A172 (cell line): ENCODE results near the gene UBXN4. TPM values are rescaled to one million over a fixed set of nuclear protein-coding genes. Genes with fewer than 3 reads are reported as not detected.
"Not testable (repeated sequence)": the region's sequence is repeated elsewhere in the genome, so short reads cannot be mapped to it uniquely, and the experiment has no call there.

Experiments used
- DNase-seq: peaks from one replicate; pipeline ENCODE4 v3.0.0-alpha.2; 2015; ENCODE audit warnings: low spot score
- total RNA-seq: library from RNA; depleted of rRNA; stranded (reverse); fragments of >200 nt; shearing (Covaris generic); gene quantifications from 2 replicates; pipeline ENCODE4 v1.2.3, GENCODE V29; 2014; rRNA removed

The UBXN4 gene, protein sequence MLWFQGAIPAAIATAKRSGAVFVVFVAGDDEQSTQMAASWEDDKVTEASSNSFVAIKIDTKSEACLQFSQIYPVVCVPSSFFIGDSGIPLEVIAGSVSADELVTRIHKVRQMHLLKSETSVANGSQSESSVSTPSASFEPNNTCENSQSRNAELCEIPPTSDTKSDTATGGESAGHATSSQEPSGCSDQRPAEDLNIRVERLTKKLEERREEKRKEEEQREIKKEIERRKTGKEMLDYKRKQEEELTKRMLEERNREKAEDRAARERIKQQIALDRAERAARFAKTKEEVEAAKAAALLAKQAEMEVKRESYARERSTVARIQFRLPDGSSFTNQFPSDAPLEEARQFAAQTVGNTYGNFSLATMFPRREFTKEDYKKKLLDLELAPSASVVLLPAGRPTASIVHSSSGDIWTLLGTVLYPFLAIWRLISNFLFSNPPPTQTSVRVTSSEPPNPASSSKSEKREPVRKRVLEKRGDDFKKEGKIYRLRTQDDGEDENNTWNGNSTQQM
- total RNA-seq, result 101 and 114 TPM in 2 replicates

DNA sequence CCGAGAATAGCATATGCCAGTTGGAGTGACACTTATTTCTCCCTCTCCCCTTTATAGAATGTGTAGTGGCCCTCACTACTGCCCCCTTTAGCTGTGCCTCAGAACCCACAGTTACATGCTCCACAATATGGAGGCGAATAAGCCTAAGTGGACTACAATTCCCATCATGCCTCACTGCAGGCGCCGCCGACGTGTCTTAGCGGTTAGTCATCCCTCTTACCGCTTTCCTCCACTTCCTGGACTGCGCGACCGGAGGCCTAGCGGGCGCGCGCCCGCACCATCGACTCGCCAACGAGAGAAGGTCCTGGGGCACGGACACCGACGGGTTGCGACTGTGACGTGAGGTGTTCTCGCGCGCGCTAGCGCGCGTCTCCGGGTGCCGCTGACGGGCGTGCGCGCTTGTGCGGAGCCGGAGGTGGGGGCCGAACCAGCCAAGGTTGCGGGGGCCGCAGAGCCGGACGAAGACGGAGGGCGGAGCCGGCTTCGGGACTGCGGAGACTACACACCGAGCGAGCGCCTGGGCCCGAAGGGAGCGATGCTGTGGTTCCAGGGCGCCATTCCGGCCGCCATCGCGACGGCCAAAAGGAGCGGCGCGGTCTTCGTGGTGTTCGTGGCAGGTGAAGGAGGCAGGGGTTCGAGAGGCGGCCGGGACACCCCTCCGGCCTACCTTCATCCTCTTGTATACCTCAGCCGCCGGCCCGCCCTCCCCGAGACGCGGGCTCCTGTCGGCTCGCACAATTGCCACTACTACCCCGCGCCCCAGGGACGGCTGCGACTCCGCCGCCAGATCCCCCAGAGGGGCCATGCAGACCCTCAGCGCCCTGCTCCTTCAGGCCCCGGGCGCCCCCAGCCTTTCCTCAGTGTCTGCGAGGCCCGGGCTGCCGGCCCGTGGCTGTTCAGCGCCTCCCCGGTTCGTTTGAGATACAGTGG is at the start of gene UBXN4:
UBXN4 (plus strand) TSS at position 461 of the 930 bp plus-strand sequence; CDS start at position 536, 75 bp downstream.
- peak; percentile 98 for DNase-seq

DNA sequence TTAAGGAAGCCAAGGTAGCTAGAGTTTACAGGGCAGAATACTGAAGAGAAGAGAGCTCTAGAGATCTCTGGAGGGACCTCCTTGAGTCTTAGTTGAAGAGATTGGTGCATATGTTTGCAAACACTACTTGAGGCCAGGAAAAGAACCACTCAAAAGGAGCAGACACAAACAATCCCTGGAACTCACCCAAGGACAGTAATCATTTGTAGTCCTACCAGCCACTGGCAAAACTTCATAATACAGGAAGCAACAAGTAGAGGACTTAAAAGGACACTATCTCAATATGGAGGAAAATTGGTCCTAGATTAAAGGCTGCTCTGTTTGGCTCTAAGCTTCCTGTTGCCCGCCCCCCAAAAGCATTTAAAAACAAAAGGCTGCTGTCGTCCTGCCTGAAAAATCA is 46.9 kb upstream of the UBXN4 start:
- no peak for DNase-seq

DNA sequence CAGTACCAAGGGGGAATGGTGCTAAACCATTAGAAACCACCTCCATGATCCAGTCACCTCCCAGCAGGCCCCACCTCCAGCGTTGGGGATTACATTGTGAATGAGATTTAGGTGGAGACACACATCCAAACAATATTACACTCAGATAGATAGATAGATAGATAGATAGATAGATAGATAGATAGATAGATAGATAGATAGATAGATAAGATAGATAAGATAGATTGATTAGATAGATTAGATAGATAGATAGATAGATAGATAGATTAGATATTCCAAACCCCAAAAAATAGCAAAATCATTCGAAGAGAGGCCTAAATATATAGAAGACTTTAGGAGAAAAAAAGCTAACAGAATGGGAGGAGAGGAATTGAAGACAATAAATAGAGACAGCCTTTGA is 42.8 kb upstream of the UBXN4 start:
- DNase-seq, result no peak

DNA sequence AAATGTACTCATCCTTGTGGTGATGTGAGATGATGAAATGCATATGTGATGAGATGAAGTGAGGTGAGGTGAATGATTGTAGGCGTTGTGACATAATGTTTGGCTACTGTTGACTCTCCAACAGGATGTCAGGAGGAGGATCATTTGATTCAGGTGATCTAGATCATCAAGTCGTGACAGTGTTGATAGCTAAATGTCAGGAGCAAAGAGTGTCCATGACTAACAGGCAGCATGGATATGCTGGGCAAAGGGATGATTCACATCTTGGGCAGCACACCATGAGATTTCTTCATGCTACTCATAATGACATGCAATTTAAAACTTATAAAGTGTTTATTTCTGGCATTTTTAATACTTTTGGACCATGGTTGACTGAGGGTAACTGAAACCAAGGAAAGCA is 40.2 kb upstream of the UBXN4 start:
- peak; percentile 18 for DNase-seq

DNA sequence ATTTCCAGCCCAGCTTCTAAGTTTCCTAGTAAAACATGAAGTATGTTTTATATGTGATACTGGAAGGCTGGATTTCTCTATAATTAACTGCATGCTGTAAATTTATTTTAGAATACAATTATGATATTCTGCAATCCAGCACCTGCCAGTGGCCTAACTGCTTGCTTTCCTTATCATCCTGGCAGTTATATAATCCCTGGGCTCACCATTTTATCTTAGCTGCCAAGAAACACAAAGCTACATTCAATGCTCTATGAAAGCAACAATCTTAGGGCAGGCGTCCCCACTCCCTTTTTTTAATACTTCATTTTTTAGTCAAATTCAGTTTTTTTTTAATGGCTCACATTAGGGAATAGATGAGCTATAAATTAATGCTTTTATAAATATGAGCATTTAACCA is 38.4 kb upstream of the UBXN4 start:
- DNase-seq, result no peak

DNA sequence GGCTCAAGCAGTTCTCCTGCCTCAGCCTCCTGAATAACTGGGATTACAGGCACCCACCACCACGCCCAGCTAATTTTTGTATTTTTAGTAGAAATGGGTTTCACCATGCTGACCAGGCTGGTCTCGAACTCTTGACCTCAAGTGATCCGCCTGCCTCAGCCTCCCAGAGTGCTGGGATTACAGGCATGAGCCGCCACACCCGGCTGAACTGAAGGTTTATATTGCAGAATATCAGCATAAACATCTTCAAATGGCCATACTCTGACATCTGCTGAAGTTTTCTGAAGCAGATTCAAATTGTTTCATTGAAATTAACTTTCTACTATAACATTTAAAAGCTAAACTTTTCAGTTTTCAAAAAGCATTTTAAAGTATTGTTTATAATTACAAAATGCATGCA is 37.6 kb upstream of the UBXN4 start:
- DNase-seq, result not testable (repeated sequence)

DNA sequence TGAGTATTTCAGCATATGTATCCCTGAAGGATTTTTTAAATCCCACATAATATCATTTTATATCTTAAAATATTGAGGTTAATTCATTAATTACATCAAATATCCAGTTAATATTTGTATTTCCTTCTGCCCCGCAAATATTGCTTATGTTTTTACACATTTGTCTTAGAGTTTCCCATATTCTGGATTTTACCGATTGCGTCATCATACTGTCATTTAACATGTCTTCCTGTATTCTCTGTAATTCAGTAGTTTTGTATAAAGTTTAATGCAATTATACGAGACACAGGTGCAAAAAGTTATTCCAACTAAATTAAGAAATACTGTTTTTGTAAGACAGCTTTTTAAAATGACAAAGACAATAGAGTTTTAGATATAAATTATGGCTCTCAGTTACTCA is 33.5 kb upstream of the UBXN4 start:
- DNase-seq, result no peak

DNA sequence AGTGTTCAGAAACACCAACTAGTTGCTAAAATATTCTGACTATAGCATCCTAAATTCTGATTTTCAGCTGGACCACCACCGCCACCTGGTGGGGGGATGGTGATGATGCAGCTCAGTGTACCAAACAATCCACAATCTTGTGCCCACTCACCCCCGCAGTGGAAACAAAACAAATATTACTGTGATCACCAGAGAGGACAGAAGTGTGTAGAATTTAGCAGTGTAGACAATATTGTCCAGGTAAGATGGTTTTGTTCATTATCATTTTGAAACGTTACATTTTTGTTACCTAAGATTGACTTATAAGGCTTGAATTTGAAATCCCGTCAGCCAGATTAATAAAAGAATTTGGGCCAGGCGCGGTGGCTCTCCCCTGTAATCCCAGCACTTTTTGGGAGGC is 31.7 kb upstream of the UBXN4 start:
- peak; percentile 33 for DNase-seq

DNA sequence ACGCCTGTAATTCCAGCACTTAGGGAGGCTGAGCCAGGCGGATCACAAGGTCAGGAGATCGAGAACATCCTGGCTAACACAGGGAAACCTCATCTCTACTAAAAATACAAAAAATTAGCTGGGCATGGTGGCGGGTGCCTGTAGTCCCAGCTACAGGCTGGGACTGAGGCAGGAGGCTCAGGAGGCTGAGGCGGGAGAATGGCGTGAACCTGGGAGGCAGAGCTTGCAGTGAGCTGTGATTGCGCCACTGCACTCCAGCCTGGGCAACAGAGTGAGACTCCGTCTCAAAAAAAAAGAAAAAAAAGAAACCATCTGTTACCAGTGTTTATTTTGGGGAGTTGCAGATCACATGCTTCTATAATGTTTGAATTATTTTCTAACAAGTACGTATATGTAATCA is 26.6 kb upstream of the UBXN4 start:
- not testable (repeated sequence) for DNase-seq

DNA sequence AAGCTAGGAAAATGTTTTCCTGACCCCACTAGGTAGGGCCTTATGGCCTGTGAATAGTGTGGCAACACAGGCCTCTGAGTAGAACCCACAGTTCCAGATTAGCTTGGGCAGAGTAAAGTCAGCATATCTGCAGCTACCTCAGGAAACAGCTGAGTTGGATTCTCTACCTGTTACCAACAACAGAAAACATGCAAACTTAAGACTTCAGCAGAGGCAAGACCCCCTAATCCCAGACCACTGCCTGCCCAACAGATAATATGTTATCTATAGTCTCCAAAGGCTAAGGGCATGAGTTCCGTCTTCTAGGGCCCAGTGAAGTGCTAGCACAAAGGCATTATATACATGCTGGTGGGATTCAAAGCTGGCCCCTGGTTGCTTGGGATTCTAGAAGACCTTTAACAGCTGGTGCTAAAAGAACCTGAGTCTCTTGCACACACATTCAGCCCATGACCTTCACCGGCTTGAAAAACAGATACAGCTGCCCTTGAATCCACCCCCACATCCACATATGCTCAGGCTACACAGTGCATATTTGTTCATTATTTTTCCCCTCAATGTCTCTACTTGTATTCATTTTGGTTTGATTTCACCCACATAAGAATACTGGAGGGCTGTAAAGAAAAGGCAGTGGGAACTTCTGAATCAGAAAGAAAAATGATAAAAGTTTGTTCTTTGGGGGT is 13.5 kb upstream of the UBXN4 start:
- DNase-seq, result no peak

DNA sequence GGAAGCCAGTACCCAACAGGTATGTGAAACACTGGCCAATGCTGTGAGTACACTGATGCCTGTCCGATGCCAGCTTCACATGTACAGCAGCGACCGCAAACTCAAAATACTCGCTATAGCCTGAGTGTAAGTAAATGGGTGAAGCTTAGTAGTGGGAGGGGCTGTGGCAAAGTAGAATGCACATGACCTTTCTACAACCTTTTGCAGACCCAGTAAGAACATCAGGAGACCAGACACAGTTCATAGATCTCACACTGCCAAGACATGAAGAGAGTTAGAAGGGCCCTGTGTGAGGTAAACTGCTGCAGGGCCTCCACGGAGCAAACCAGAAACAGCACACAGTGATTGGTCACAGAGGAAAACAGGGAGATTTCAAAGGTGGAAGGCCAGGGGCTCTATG is 9.1 kb upstream of the UBXN4 start:
- DNase-seq, result no peak

DNA sequence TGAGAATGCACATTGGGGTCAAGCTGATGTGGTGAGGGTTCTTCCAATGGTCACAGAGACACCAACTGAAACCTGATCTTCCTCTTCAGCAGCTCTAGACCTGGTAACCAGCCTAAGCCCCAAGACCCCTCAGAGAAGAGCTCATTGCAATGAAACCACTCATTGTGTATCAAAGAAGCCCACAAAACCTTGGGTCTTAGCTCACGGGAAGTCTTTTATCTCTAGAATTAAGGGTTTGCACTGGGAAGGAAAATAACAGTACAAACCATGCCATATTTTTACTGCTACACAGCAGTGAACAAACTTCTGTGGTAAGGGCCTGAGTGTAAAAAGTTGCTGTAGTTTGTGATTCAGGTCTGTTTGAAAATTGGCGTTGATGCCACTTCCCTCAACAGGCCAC is 8.6 kb upstream of the UBXN4 start:
- no peak for DNase-seq

DNA sequence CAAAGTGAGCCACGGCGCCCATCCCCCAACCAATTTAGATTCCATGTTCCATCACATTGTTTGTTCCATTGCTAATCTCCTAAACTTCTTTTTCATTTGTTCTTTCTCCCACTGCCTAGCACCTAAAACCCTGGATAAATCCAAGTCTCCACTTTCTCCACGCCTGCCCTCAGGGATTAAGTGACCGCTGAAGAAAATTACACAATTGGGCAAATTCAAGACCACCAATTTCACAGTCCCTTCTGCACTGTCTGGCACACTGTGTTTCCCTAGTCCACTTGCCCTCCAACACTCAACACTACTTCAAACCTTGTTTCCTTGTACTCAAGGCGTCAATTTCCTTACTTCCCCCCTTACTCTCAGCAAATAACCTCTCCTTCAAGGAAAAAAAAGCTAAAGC is 5.1 kb upstream of the UBXN4 start:
- no peak for DNase-seq

DNA sequence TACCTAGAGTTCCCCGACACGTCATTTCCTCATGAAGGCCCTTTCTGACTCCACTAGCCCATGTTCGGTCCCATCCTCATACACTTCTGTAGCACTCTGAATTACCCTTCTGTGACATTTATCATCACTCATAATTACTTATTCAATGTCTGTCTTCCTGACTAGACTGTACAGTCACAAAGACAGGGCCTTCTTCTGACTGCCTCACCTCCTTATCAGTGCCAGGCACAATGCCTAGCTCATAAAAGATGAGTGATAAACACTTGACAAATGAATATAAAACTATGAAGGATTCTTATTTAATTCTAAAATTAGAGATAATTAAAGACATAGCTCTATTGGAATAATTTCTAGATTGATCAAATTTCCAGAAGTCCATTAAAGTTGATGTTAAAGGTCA is 1.4 kb upstream of the UBXN4 start:
- DNase-seq, result no peak

DNA sequence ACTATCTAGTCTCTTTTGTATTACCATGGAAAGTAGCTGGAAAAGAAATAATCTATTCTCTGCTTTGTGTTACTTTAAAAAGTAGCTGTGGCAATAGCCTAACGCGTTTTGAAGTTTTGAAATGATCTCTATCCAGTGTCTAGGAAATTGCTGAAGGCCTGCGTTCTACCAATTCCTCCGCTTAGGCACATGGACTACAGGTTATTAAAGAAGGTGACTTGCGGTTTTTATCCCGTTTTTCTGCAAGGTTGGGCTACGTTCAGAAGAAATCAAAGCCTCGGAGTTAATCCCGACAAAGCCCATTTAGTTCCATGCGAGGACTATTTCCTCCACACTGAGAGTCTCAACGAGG is 636 bp upstream of the UBXN4 start:
- DNase-seq, result no peak

DNA sequence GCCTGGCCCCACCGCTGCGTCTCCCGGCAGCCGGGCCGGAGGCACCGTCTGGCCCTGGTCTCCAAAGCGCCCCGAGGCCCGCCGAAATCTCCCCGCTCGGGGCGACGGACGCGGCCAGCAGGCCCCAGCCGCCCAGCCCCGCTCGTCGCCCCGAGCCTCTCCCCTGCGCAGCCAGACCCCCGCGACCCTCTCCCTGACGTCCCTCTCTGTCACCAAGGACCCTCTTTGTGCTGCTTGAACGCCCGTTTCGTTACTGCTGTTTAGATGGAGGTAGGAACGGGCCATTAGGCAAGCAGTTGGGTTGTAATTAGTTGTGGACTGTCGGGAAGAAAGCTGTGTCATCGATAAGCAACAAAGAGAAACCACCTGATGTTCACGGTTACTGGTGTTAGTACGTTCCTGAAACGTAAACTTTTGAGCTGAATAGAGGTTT is 686 bp downstream of the UBXN4 start:
- DNase-seq, result peak; percentile 59

DNA sequence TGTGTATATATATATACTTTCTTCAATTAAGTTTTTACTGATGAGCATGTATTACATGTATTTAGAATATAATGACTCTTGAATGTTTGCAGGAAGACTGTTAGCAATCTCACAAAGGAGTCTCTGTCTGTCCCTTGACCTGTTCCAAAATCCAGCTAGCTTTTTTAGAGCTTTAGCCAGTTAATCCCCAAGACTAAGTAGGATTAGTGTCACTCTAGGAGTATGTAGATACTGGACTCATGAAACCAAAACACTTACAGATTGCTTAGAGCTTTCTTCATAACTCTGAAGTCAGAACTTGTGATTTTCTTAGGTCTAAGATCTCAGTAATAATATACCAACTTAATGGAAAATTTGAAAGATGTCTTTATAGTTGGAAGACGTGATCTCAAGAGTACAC is 2.2 kb downstream of the UBXN4 start:
- DNase-seq, result no peak

DNA sequence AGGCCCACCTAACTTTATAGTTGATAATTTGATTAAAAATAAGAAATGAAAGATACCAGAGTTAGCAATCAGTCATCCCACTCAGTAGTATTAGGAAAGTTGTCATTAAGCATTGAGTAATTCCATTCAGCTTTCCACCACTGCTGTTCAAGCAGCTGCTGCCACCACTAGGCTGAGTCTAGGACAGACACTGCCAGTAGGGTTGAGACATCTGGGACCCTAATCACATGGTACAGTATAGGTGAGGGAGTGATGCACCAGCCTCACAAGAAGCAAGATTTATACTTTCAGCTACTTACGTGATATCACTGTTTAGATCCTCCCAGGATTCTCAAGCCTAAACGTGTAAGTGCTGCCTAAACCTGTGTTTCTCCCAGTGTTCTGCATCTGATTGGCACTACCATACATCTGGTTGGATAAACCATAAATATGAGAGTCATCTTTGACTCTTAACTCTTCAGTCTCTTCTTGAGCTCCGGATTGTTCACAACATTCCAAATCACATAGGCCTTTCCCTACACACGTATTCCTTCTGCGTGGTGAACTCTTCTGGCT is 3.2 kb downstream of the UBXN4 start:
- DNase-seq, result peak; percentile 37

DNA sequence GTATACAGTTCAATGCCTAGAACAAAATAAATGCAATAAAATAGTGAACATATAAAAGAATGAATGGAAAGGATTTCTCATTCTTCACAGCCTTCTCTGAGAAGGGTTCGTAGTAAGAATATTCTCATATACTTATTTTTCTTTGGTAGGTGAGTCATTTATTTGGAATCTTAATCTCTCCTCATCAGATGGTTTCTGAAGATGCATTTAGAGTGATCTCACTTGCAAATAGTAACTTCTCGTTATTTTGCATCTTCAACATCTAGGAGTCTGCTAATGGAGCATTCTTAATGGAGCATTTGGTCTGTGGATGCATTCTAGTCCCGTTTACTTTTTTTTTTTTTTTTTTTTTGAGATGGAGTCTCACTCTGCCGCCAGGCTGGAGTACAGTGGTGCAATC is 3.9 kb downstream of the UBXN4 start:
- DNase-seq, result peak; percentile 78

DNA sequence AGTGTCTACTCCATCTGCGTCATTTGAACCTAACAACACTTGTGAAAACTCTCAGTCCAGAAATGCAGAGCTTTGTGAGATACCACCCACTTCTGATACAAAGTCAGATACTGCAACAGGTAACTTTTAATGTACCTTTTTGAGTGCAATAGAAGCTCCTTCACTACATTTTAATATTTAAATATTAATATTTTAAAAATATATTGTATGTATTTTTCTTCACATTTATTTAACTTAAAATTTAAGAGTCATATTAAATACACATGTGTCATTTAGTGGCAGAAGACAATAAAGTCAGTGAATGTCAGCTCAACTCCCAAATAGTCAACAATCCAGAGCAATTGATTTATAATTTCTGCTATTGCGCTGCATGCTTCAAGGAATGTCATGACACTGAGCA is 13.9 kb downstream of the UBXN4 start:
- DNase-seq, result no peak

DNA sequence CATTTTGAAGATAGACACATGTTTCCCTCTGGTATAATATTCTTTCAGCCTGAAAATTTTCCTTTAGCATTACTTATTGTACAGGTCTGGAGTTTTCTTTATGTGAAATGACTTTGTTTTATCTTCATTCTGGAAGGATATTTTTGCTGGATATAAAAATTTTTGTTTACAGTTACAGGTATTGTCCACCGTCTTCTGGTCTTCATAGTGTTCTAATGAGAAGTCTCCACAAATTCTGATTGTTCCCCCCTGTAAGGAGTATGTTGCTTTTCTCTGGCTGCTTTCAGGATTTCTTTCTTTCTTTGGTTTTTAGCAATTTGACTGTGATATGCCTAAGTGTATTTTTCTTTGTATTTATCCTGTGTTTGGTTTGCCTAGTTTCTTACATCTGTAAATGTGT is 15.0 kb downstream of the UBXN4 start:
- no peak for DNase-seq

DNA sequence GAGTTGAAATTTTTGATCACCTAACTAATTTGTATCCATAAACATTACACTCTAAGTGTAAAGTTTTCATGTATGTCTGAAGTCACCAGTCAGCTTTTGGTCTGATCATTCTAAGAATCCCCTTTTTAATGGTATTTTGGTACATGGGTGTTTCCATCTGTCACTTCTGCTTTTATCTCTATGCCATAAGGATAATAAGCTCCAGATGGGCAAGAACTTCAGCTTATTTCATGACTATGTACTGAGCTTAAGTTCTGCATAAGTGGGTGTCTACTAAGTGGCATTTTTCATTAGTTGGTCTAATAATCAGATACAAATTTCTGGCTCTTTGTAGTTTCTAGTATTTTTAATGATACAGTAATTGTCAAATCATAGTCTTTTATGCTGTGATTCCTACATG is 20.4 kb downstream of the UBXN4 start:
- no peak for DNase-seq
